GM21737 (cell line): Measurements from ENCODE around the gene POU3F1.

Experiments used
- ATAC-seq: cut with Tn5 transposase; IDR thresholded peaks from one replicate; pipeline ENCODE4 v1.9.1; 2021; ENCODE audit warnings: mild to moderate bottlenecking, moderate library complexity; ENCODE audit not compliant: unreplicated experiment

POU3F1 gene

GRCh38 chr1:38006008-38006828 is 40.4 kb downstream of the POU3F1 start:
- no peak for ATAC-seq

DNA sequence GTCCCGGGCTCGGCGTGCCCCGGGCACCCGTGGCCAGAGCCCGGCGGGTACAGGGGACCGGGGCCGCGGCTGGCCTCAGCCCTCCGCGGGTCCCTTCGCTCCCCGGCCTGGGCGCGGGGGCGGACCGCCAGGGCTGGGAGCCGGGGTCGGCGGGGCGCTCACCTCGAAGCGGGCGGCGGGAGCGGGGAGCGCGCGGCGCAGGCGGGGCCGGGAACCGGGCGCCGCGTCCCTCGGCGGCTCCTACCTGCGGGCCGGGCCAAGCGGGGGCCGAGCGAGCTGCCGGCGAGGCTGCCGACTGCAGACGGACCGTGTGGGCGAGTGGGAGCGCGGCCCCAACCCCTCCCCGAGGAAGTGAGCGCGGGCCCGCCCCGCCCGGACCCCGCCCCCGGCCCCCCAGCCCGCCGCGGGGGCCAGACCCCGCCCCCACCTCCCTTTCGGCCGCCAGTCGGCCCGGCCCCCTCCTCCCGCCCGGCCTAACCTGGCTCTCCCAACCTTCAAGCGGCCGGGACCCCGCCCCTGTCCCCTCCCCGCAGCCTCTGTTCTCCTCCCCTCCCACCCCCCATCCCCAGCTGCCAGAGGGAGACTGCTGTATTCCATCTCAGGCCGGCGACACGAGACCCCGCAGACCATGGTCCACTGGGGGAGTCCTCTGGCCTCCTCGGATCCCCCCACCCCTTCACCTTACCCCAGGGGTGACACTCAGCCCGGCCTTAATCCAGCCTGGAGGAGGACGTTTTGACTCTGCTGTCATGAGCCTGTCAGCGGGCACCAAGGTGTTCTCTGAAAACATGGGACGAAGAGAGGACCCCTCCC is 41.2 kb downstream of the POU3F1 start, which contains the start of gene FHL3:
Gene FHL3 (minus strand): TSS at position 320 of the 813 bp plus-strand sequence. CDS start 6,102 bp downstream, outside the sequence.
- no peak for ATAC-seq

DNA sequence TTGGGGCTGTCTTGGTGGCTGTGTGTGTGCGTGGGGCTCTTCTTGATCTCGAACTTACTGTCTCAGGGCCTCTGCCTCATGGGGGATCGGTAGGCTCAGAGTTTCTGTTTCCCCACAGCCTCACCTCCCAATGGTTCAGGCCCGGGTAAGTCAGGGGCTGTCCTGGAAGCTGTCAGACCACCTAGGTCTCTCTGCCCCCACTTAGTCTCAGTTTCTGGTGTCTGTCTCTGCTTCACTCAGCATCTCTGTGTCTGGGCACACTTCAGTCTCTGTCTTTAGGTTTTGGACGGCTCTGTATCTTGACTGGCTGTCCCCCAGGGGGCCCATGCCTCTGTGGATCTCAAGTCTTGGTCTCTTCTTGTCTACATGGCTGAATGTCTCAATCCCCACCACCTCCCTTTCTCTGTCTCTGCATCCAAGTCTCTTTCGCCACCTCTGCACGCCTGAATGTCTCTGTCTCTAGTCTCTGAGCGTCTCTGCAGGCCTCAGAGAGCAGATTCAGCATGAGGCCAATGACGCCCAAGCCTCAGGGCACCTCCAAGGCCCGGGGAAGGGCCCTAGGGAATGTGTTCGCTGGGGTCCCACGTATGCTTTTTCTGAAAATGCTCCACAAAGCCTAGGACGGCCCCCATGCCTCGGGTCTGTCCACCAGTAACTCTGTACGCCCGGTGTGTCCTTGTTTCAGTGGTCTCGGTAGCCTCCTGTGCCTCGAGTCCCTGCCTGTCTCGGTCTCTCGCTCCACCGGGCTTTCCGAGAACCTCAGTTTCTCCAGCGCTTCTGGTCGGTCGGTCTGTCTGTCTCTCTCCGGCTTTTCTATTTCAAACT is 42.1 kb downstream of the POU3F1 start:
- ATAC-seq = no peak

GRCh38 chr1:38003261-38004250 is 43.0 kb downstream of the POU3F1 start:
- no peak for ATAC-seq

GRCh38 chr1:38000529-38001455 is 45.8 kb downstream of the POU3F1 start:
- ATAC-seq = no peak

DNA sequence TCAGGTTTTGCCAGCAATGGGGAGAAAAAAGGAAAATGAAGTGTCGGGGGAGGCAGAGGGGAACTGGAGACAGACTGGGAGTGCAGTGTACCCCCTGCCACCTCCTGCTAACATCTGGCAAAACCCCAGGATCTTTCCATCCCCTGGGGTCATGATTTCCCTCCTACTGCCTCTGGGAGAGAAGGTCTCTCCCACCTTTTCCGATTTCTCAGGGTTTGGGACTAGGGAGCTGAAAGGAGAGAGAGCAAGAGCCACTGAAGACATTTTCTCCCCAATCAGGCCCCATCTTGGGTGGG is 46.4 kb downstream of the POU3F1 start:
- no peak for ATAC-seq

GRCh38 chr1:37999430-38000232 is 47.0 kb downstream of the POU3F1 start:
- no peak for ATAC-seq

GRCh38 chr1:37998913-37999429 is 47.6 kb downstream of the POU3F1 start:
- no peak for ATAC-seq

DNA sequence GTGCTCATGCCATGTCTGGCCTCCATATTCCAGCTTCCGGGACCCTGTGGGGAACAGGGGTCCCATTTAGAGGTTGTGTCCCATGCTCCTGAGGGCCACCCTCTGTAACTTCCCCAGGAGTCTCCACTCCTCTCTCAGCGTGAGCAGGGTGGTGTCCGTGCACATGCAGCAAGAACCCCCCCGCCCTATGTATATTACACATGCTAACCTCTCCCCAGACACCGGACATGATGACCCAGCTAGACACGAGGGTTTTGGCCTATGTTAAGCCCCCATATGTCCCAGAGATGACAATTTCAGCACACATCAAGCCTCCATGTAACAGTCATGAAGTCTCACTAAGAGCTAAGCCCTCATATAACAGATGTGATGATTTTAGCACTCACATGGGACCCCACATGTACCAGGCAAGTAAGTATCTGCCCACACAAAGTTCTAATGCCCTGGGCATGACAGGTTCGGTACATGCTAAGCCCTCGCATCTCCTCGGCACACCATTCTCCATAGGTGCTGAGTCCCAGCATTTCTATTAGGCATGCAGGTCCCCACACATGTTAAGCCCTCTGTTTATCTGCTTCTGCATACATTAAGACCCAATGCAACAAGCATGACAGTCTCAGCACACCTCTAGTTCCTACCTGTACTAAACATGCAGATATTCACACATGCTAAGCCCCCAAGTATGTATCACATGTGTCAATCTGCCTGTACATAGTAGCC is 48.3 kb downstream of the POU3F1 start:
- no peak for ATAC-seq

DNA sequence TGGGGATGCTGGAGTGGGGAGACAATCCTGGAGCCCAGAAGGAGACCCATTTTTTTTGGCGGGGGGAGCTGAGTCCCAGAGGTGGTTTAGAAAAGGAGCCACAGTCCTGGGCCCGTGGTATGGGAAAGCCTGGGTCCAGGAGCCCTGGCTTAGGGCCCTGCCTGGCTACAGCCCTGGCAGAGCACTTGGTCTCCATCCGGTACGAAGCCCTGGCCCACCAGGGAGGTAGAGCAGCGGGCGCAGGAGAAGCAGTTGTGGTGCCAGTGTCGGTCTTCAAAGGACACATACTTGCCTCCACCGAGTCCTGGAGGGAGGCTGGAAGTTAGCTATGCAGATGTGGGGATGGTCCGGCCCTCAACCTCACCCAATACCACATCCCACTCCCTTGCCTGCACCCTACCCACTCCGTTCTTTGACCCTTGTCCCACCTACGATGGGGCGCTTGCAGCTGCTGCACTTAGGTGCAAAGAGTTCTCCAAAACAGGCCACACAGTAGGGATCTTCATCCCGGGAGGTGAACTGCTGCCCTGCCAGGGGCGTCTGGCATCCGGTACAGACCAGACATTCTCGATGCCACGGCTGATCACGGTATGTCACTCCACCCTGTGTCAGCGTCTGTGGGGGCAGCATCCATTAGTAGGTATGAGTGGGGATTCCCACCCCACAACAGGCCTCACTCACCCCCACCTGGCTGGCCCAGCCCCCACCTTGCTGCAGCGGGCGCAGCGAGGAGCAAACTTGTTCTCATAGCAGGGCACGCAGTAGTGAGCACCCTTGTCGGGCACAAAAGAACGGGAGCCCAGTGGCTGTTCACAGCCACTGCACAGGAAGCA is 49.1 kb downstream of the POU3F1 start:
- ATAC-seq = no peak

DNA sequence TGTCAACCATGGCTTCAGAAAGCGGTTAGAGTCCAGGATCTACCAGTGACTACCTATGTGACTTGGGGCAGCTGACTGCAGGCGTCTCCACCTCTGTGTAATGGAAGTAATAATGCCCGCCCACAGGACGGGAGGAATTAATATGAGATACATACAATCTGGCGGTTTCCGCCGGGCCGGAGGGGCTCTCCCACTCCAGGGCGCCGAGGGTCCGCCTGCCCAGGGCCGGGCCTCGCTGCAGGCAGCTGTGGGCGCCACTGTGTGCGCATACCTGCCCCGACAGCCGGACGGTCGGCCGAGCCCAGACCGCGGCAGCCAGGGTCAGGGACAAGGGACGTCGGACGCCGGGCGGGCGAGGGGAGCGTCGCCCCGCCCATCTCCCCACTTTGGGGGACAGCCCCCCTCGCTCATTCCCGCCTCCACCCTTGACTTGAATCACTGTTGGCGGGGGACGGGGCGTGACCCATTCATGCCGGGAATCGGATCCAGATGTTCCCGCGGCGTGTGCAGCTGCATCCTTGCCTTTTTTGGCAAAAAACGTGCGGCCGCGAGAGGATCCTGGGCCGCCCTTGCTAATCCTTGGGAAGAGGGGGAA is 50.7 kb downstream of the POU3F1 start:
- ATAC-seq = no peak

DNA sequence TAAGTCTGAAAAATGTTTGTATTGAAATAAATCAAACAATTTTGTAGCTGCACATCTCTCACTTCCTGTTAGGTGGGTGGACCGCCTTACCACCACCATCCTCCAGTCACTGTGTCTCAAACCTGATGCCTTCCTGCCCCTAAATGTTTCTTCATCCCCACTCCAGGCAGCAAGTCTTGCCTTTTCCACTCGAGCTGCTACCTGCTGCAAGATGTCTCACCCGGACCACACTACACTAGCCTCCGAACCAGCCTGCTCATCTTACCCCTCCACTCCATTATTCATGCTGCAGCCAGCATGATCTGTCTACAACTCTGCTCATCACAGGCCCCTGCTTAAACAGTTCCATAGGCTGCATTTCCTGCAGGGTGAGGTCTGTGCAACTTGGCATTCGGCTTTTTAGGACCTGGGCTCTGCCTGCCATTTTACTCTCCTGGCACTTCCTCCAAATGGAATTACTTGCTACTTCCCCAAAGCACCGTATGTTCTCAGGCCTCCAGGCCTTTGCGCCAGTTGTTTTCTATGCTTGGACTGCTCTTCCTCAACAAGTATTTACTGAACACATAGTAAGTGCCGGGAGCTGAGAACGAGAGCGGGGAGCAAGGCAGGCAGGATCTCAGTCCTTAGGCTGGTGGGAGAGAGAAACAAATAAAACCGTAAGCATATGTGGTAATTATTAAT is 51.6 kb downstream of the POU3F1 start:
- ATAC-seq = no peak
